Sciatic nerve (tissue), 2 donors: Measurements from ENCODE around the gene CLEC2A. TPM values are rescaled to one million over a fixed set of nuclear protein-coding genes. Genes with fewer than 3 reads are reported as not detected.
"Not testable (repeated sequence)": the region's sequence is repeated elsewhere in the genome, so short reads cannot be mapped to it uniquely, and the experiment has no call there.

Source experiments
- ATAC-seq: fragments of 200-7000 bp; cut with Tn5 transposase; one replicate; pipeline ENCODE4 v1.9.1; 2020; ENCODE audit warnings: mild to moderate bottlenecking, moderate library complexity
- DNase-seq: peaks from one replicate; pipeline ENCODE4 v3.0.0-alpha.2; 2020; ENCODE audit warnings: low spot score
- intact Hi-C: fragments of 100-400 bp; cut with DNase I; formaldehyde crosslinking; loops from one replicate; pipeline ENCODE4 v1.14.2; 2022
- total RNA-seq: library from RNA; stranded (reverse); fragmentation: NEBNext Ultra II Directional; extraction: Animal tissue kit (Norgen Biotek cat#: 25700); gene quantifications from one replicate; pipeline ENCODE4 v1.2.1, GENCODE V29; 2021
- donor health status: DM: no; HTN: no; CAD: no.
- donor health status: DM: no; HTN: no; CAD: no.

CLEC2A gene
- total RNA-seq, 1 donor from 2014 or later: not detected

DNA sequence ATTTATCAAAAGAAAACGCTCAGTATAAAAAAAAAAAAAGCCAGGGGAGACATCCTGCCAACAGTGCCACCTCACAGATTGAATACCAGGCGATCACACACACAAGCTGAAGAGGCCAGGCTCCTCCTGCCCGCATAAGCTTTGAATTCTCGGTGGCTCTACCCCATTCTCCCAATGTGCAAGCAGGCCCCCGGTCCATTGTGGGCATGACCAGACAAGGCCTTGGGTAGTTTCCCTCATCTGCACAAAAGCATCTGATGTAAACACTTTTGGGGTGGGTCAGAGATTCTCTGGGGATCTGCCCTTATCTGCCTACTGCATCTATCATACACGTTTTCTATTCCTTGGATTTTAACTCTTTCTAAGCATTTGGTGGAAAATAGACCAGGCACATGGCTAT lies 34.6 kb downstream of the CLEC2A start:
- no peak for ATAC-seq
- intact Hi-C loops: no loop called here

DNA sequence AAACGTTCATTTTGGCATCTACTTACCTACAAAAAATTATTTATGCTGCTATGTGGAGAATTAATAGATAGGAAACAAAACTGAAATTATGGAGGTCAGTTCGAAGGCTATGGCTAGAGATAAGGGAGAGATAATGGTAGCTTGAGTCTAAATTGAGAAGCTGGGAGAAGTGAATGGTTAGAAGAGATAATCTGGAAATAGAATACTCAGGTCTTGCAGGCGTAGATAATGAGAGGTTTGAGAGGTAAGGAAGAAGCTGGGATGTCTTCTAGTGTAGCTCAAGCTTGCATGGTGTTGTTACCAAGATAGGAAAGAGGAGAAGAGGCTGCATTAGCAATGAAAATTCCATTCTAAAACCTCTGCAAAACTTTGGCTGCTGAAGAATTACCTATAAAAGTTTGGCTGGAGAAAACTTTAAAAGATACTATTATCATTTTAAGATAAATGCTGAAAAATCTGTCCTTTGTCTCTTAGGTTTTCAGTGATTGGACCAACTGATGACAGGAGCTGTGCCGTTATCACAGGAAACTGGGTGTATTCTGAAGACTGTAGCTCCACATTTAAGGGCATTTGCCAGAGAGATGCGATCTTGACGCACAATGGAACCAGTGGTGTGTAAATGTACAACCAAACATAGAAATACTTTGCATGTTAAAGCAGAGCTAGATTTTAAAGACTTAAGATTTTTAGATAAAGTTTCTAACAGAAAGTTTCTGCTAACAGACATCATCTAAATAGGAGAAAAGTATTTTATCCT lies 36.8 kb downstream of the CLEC2A start:
- DNase-seq: no peak
- intact Hi-C loops: no loop called here
- no peak for ATAC-seq

More for the DNA sequence above, 34.6 kb downstream of the CLEC2A start:
- no peak for DNase-seq

DNA sequence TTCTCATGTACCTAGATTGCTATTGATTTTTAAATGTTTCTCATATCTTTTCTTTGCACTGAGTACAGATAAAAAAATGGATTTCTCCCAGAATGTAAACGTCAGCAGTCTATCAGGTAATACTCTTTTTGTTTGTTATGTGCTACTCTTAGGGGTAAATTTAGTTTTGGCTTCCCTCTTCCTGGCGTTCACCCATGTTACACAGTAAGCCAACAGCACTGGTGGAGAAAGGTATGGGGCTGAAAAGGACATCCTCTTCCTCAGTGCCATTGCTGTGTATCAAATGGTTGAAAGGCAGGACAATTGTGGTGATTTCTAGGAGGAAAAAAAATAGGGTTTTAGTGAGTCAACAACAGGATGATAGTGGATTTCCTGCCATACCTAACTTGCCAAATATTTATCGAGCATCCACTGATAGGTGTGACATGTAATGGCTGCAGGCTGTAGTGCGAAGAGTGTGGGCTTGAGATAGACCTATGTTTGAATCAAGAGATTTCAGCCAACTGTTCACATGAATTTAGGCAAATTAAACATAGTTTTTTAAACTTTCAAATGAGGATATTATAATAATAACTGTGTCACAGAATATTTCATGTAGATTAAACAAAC lies 43.4 kb downstream of the CLEC2A start:
- ATAC-seq (no peak), DNase-seq (no peak)
- intact Hi-C loops: no loop called here

DNA sequence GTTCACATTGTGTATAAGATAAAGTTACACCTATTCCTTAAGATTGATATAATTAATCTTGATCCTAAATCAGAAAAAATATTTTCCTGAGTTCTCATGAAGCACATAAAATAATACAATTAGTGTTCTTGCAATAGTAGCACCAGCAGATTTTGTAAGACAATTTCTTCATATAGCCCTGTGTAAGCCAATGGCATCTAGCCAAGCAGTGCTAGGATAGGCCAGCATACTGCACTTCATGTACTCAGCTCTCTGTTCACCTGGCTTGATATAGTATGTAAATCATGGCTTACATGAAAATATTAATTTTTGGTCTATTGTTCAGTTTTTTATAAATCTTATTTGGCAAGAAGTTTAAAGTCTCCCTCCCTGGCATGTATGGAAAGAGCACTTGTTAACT lies 49.0 kb downstream of the CLEC2A start:
- intact Hi-C loops: no loop called here
- DNase-seq: no peak
- ATAC-seq: no peak

DNA sequence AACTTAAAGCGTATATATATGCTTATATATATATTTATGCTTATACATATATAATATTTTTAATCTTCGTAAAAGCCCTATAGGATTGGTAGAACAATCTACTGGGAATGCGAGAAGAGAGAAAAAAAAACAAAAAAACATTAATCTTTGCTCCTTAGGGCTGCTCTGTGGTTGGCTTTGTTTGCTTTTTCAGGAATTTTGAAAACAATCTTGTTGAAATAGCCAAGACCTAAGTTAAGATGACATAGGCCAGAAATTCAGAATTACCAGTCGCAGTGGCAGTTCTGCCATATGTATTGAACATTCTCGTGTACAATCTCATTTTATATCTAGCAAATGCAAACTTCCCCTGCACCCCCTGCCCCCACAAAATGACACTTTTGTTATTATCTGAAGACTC lies 50.2 kb downstream of the CLEC2A start:
- DNase-seq (no peak), ATAC-seq (no peak)
- intact Hi-C loops: no loop called here

DNA sequence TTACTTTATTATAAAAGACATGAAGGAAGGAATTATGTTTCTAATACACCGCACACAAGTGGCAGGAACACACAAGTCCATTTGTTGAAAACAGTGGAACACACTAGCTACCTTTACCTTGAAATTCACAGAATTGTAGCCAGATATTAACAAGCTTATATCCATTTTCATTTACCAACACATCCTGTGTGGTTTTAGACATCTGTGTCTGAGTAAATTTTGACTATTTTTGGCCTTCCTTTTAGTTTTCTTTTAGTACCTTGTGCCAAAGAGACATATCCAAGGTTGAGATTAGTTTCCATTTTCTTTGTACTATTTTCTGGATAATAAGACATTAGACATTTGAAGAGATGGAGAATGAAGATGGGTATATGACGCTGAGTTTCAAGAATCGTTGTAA lies 50.9 kb downstream of the CLEC2A start, which contains the start of gene KLRF2:
TSS of gene KLRF2 (plus strand) at position 244 of the 400 bp plus-strand sequence. CDS start at position 351, 107 bp downstream.
- DNase-seq (no peak), ATAC-seq (no peak)
- intact Hi-C loops: no loop called here

DNA sequence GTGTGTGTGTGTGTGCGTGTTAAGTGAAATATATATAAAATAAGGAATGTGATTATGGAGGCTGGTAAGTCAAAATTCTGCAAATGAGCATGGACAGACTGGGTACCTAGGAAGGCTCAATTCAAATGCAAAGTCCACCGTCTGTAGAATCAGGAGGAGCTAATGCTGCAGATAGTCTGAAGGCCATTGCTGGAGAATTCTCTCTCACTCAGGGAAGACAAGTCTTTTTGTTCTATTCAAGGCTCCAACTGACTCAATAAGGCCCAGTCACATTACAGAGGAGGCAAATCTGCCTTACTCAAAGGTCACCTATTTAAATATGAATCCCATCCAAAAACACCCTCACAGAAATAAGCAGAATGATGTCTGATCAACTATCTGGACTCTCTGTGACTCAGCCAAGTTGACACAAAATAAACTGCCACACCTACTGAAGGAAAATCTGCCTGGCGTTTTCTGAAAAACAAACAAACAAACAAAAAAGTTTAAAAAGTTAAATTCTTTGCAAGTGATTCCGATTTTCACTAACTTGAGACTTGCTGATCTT lies 51.6 kb downstream of the CLEC2A start:
- intact Hi-C loops: no loop called here
- ATAC-seq (no peak), DNase-seq (no peak)

DNA sequence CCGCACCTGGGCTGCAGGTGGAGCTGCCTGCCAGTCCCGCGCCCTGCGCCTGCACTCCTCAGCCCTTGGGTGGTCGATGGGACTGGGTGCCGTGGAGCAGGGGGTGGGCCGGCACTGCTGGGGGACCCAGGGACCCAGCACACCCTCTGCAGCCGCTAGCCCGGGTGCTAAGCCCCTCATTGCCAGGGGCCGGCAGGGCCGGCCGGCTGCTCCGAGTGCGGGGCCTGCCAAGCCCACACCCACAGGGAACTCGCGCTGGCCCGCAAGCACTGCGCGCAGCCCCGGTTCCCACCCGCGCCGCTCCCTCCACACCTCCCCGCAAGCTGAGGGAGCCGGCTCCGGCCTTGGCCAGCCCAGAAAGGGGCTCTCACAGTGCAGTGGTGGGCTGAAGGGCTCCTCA lies 56.0 kb downstream of the CLEC2A start:
- intact Hi-C loops, ATAC-seq: not testable (repeated sequence)

DNA sequence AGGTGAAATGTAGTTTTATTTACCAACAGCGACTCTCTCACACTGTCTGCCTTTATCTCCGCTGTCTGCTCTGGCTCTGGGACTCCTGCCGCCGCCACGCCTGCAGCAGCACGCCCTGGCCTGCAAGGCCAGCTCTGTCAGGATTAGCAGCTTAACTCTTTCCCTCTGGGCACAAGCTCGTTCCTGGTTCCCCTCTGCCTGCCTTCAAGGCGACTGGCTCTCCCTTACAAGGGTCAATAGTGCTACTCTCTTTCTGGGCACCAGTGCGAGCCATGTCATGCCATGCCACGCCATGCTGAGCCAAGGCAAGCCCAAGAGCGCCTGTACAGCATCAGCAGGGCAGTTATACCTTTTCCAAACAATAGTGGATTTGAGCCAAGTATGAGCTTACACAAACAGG lies 59.4 kb downstream of the CLEC2A start:
- DNase-seq: no peak
- peak; percentile 50 for ATAC-seq
- intact Hi-C loops: no loop called here

More for the DNA sequence above, 56.0 kb downstream of the CLEC2A start:
- DNase-seq: not testable (repeated sequence)

DNA sequence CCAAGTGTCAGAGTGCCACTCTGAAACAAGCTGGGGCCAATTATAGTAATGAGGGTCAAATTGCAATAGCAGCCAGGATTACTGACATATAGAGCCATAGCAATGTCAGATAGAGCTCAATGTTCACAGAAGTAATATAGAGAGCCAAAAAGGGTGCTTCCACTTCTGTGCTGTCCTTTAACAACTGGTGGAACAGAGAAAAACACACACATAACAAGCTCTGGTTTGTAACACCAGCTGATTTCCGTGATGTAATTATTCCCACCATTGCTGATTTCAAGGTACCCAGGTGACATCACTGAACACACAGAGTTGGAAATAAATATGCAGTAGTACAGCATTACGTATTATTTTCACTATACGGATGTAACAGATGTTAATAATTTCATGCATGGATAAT lies 60.0 kb downstream of the CLEC2A start:
- ATAC-seq: peak; percentile 1
- DNase-seq: no peak
- intact Hi-C loops: no loop called here

DNA sequence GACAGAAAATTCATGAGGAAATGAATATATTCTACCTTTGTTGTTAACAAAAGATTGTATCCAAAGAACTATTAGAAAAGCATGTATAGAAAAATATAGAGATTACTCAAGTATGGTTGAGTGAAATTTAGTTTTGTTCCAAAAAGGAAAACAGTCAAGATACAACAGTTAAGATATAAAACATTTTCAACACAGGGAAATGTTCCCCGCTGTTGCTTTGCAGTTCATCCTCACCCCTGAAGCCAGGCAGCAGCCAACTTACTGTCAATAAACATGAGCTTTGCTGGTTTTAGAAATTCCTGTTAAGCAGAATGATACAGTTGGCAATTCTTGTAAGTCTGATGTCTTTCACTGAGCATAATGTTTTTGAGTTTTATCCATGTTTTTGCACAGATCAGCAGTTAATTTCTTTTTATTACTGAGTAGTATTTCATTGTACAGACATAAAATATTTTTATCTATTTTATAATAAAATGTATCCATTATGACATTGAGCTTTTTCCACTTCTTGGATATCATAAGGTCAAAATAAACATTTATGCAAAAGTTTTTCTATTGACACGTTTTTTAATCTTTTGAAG lies 61.8 kb downstream of the CLEC2A start:
- intact Hi-C loops: no loop called here
- DNase-seq (no peak), ATAC-seq (peak; percentile 55)

DNA sequence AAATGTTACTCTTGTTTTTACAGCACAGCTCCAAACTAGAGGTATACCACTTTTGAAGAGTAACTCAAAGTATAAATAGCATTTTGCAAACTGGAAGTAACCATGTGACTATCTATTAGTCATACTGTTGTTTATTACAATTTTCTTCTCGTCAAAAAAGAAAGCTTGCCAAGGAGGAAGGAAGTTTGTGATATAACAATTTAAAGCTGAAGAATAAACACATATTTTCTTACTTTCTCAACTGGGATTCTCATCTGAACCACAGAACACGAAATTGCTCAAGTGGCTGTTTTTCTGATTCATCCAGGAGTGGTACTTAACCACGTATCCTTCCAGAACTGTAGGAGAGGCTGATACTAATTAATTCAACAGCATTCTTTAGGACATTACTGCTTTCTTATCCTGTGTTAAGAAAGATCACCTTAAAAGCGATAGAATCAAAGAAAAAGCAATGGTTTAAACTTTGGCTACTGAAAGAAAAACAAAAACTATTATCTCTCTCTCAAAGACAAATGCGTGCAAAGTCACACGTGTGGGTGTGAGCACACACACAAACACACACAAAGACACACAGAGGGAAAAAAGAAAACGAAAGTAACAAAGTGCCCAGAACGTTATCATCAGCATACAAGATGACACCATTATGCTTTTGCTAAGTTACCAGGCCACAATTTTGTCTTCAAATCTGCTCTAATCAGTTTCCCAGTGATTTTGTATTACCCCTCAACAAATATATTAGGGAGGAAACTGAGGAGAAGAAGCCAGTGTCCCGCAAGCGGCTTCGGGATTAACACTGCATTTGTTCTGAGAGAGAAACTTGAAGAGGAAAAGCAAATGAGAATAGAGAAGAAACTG lies 62.6 kb downstream of the CLEC2A start, which contains the start of gene CLEC2B:
TSS of gene CLEC2B (minus strand) at position 48 of the 855 bp plus-strand sequence.
- peak; percentile 87 for ATAC-seq
- intact Hi-C loops: no loop called here
- DNase-seq: no peak

DNA sequence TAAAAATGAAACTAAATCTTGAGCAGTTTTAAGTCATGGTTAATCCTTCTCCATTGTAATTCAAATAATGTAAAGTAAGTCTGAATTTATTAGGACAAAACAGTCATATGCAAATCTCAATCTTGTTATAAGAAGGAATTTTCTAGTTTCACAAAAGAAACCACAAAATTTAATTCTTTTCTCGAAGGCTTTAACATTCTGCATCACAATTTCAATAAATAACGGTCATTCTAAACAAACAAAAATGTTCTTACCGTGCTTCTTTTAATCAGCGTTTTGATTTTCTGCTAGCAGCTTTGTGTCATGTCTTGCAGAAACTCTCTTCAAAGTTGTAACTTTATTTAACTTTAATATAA lies 63.2 kb downstream of the CLEC2A start:
- intact Hi-C loops: no loop called here
- DNase-seq (no peak), ATAC-seq (no peak)

DNA sequence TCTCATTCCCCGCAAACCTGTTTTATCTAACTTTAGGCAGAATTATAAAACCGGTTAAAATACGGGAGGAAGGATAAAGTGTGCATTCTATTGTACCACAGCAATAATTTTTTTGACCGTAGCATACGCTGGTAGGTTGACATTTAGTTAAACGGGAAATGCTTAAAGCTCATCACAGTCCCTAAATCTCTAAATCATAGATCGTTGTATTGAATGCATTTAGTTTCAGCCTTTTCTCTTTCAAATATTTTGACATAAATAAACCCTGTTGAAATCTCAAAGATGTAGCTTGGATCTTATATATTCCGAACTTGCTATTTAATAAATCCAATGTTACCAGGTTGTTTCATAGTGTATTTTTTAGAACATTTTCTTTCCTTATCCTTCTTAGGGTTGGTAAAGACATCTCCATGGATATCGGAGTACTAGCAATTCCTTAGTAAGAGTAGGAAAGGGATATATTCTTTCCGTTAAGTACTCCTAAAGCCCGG lies 63.8 kb downstream of the CLEC2A start:
- no peak for ATAC-seq
- no peak for DNase-seq
- intact Hi-C loops: no loop called here

DNA sequence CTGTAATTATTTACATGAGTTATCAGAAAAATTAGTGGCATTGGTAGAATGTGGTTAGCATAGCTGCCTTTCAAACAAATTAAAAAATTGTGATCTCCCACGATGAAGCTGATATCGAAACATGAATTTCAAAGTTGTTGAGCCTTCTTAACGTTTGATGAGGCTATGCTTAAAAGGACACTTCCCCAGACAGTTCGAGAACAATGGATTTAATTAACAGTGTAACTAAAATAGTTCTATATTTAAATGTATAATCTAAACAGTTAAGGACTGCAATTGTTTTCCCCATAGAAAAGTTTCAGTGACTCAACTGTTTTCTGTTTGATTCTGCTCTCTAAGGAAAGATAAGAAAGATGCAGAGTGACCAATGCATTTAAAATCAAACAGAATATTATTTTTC lies 64.6 kb downstream of the CLEC2A start:
- ATAC-seq: no peak

DNA sequence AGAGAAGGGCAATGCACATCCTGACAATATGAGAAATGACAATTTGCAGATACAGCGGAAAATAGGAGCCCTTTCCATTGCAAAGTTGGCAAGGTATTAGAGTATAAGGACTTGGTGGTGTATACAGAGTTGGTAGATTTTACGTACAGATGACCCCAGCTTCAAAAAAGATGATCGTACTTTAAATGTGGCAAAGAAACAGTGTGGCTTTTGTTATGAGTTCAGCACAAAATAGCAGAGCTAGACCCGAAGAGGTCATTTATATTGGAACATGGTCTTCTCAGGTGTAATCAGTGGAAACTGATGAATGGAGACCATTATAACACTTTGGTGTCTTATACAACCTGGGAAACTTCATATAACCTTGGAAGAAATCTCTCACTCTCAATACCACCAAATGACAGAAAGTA lies 65.3 kb downstream of the CLEC2A start:
- DNase-seq (no peak), ATAC-seq (no peak)
- intact Hi-C loops: no loop called here

More for the DNA sequence above, 64.6 kb downstream of the CLEC2A start:
- no peak for DNase-seq
- intact Hi-C loops: no loop called here

DNA sequence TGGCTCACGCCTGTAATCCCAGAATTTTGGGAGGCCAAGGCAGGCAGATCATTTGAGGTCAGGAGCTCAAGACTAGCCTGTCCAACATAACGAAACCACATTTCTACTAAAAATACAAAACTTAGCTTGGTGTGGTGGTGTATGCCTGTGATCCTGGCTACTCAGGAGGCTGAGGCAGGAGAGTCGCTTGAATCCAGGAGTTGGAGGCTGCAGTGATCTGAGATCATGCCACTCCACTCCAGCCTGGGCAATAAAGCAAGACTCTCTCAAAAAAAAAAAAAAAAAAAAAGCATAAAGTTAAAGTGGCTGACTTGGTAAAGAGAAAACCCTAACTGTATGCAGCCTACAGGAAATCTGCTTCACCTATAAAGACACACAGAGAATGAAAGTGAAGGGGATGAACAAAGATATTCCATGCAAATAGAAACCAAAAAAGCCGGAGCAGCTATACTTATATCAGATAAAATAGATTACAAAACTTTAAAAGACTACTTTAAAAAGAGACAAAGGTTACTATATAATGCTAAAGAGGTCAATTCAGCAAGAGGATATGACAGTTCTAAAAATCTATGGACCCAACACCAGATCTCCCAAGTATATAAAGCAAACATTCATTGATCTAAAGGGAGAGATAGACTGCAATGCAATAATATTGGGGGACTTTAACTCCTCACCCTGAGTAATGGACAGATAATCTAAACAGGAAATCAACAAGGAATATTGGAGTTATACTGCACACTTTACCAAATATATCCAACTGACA lies 67.1 kb downstream of the CLEC2A start:
- ATAC-seq (no peak), DNase-seq (no peak)
- intact Hi-C loops: no loop called here
